ENCODE measurements around the gene OR2B2.
A peak's percentile ranks its signal among the peaks of the same experiment; 100 is the strongest.

OR2B2 gene

DNA sequence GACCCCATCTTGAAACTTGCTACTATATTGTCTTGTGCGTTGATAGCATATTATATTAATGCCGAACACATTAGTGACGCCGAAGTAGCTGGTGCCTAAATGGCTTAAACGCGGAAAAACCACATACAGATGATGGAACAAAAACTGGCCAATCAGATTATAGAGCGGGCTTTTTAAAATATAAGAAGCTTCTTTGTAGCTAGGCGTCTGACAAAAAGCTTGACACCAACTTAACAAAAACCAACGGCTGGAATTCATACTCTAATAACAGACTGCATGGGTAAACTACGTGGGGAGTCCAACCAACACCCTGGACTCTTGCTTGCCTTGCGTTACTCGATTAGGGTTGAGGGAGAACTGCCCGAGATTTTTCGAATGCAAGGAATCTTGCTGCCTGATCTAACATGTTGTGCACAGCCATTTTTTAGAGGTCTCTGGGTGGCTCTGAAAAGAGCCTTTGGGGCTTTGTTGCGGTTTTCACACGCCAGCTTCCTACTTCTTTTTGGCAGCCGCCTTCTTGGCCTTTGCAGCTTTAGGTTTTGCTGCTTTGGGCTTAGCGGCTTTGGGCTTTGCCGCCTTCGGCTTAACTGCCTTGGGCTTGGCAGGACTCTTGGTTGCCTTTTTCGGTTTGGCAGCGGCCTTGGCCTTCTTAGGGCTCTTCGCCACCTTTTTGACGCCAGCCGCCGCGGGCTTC, 45.7 kb downstream of the OR2B2 start:
- H3K4me3 Mint-ChIP-seq = peak overlapping the region; percentile 89 to 96 (median 93)
- peak overlapping the region; percentile 90 to 93 (median 92) for H3K27ac Mint-ChIP-seq
- H3K27me3 Mint-ChIP-seq (ENCODE audit: low read depth) = peaks cover 5% of the 10 kb centered on the region
- peaks cover 7% of the 10 kb centered on the region for H3K36me3 Mint-ChIP-seq (ENCODE audit: low read depth)
- TF ChIP-seq, protein P1, sequence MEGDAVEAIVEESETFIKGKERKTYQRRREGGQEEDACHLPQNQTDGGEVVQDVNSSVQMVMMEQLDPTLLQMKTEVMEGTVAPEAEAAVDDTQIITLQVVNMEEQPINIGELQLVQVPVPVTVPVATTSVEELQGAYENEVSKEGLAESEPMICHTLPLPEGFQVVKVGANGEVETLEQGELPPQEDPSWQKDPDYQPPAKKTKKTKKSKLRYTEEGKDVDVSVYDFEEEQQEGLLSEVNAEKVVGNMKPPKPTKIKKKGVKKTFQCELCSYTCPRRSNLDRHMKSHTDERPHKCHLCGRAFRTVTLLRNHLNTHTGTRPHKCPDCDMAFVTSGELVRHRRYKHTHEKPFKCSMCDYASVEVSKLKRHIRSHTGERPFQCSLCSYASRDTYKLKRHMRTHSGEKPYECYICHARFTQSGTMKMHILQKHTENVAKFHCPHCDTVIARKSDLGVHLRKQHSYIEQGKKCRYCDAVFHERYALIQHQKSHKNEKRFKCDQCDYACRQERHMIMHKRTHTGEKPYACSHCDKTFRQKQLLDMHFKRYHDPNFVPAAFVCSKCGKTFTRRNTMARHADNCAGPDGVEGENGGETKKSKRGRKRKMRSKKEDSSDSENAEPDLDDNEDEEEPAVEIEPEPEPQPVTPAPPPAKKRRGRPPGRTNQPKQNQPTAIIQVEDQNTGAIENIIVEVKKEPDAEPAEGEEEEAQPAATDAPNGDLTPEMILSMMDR (IDR thresholded peaks at IDR 0.05; ENCODE audit: unreplicated experiment in 3 of 3) = no peak
- H3K4me1 Mint-ChIP-seq = peaks cover 36% of the 10 kb centered on the region
- H3K9me3 Mint-ChIP-seq = peaks cover 12% of the 10 kb centered on the region

DNA sequence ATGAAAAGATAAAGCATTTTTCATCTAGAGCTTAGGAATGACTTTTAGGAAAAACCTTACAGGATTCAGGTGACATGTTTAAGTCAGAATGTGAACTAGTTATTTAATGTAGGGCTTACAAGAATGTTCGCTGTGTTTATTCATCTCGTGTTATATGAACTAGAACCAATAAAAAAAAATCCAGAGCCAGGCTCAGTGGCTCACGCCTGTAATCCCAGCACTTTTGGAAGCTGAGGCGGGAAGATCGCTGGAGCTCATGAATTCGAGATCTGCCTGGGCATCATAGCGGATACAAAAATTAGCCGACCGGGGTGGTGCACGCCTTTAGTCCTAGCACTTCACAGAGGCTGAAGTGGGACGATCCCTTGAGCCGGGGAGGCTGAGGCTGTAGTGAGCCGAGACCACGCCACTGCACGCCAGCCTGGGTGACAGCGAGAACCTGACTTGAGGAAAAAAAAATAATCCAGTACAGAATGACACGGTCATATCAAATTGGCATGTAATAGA, 46.3 kb downstream of the OR2B2 start:
- peaks cover 36% of the 10 kb centered on the region for H3K4me1 Mint-ChIP-seq
- peak overlapping the region; percentile 89 to 96 (median 93) for H3K4me3 Mint-ChIP-seq
- H3K36me3 Mint-ChIP-seq (ENCODE audit: low read depth) = peaks cover 7% of the 10 kb centered on the region
- peaks cover 5% of the 10 kb centered on the region for H3K27me3 Mint-ChIP-seq (ENCODE audit: low read depth)
- peaks cover 12% of the 10 kb centered on the region for H3K9me3 Mint-ChIP-seq
- peak overlapping the region; percentile 90 to 93 (median 92) for H3K27ac Mint-ChIP-seq
- TF ChIP-seq, protein P1 (IDR thresholded peaks at IDR 0.05; ENCODE audit: unreplicated experiment in 3 of 3) = no peak

DNA sequence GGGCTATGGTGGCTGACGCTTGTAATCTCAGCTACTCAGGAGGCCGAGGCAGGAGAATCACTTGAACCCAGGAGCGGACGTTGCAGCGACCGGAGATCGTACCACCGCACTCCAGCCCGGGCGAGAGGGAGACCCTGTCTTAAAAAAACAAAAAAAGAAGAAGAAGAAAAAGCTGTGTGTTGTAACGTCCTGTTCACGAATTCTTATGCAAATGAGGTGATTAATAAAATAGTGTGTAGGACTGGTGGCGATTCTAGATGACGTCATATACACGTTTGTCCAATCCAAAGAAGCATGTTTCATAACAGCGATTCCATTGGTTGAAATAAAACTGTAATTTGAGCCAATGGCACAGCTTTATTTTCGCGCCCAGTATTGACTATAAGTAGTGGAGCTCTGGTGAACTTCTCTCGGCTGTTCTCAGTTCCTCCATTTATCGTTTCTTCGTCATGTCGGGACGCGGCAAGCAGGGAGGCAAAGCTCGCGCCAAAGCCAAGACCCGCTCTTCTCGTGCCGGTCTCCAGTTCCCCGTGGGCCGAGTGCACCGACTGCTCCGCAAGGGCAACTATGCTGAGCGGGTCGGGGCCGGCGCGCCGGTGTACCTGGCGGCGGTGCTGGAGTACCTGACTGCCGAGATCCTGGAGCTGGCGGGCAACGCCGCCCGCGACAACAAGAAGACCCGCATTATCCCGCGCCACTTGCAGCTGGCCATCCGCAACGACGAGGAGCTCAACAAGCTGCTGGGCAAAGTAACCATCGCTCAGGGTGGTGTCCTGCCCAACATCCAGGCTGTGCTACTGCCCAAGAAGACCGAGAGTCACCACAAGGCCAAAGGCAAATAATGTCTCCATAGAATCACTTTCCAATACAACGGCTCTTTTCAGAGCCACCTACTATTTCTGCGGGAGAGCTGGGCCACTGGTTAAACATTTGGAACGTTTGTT, 47.0 kb downstream of the OR2B2 start:
- TF ChIP-seq, protein P1 (IDR thresholded peaks at IDR 0.05; ENCODE audit: unreplicated experiment in 3 of 3) = no peak
- peak overlapping the region; percentile 90 to 93 (median 92) for H3K27ac Mint-ChIP-seq
- H3K9me3 Mint-ChIP-seq = peaks cover 12% of the 10 kb centered on the region
- peaks cover 31% of the 10 kb centered on the region for H3K4me1 Mint-ChIP-seq
- peaks cover 5% of the 10 kb centered on the region for H3K27me3 Mint-ChIP-seq (ENCODE audit: low read depth)
- peak overlapping the region; percentile 89 to 96 (median 93) for H3K4me3 Mint-ChIP-seq
- peaks cover 7% of the 10 kb centered on the region for H3K36me3 Mint-ChIP-seq (ENCODE audit: low read depth)

DNA sequence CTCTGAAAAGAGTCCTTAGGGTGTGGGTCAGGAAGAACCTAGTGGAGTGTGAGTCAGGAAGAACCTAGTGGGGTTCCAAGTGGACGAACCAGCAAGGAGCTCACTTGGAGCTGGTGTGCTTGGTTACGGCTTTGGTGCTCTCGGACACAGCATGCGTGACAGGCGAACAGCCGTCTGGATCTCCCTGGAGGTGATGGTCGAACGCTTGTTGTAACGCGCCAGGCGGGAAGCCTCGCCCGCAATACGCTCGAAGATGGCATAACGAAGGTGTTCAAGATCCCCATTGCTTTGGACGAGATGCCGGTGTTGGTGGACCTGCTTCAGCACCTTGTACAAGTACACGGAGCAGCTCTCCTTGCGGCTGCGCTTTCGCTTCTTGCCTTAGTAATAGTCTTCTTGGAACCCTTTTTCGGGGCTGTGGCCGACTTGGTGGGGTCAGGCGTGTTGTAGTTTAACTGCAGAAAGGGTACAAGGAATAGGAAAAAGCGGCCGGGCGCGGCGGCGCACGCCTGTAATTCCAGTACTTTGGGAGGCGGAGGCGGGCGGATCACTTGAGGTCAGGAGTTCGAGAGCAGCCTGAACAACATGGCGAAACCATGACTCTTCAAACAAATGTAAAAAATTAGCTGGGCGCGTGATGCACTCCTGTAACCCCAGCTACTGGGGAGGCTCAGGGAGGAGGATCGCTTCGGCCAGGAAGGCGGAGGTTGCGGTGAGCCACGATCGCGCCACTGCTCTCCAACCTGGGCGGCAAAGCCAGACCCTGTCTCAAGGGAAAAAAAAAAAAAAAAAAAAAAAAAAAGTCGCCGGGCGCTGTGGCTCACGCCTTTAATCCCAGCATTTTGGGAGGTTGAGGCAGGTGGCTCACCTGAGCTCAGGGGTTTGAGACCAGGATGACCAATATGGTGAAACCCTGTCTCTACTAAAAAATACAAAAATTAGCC, 48.0 kb downstream of the OR2B2 start:
- Mint-ChIP-seq H3K27me3 (ENCODE audit: low read depth) (peaks cover 5% of the 10 kb centered on the region), H3K4me1 (peaks cover 31% of the 10 kb centered on the region), H3K36me3 (ENCODE audit: low read depth) (peaks cover 7% of the 10 kb centered on the region), H3K4me3 (peak overlapping the region; percentile 89 to 96 (median 93)), H3K27ac (peak overlapping the region; percentile 90 to 93 (median 92)), H3K9me3 (peaks cover 12% of the 10 kb centered on the region)
- TF ChIP-seq, protein P1 (IDR thresholded peaks at IDR 0.05; ENCODE audit: unreplicated experiment in 3 of 3) = no peak

DNA sequence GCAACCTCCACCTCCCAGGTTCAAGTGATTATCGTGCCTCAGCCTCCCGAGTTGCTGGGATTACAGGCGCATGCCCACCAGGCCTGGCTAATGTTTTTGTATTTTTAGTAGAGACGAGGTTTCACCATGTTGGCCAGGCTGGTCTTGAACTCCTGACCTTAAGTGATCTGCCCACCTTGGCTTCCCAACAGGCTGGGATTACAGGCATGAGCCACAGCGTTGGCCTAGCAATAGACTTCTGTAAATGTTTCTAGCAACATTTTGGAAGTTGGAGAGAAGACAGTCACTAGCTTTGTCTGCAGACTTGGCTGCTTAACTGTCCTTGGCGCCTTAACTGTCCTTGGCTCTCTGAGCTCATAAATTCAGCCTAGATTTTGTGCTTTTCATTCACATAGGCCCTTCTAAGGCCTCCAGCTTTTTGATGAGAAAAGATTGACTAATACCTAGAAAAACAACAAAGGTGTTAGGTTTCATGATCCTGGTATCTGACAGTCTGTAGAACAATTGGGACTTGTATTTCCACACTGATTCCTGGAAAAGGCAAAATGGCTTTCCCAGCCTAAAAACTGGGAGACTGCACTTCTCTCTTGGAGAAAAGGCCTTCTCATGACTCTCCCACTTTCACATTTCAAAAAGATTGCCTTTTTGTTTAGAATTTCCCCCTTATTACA, 49.7 kb downstream of the OR2B2 start:
- Mint-ChIP-seq H3K27me3 (ENCODE audit: low read depth) (peaks cover 5% of the 10 kb centered on the region), H3K4me3 (no peak overlapping the region), H3K36me3 (ENCODE audit: low read depth) (peaks cover 7% of the 10 kb centered on the region), H3K27ac (no peak overlapping the region), H3K4me1 (peaks cover 23% of the 10 kb centered on the region), H3K9me3 (peaks cover 12% of the 10 kb centered on the region)
- TF ChIP-seq, protein P1 (IDR thresholded peaks at IDR 0.05; ENCODE audit: unreplicated experiment in 3 of 3) = no peak

All from nephron (organoid).